Upper lobe of left lung (tissue), 6 donors: ENCODE measurements around the gene FILIP1L. TPM values are rescaled to one million over a fixed set of nuclear protein-coding genes. Genes with fewer than 3 reads are reported as not detected.

ENCODE experiments used
- ATAC-seq, 2 donors: fragments of 200-7000 bp; cut with Tn5 transposase; one replicate each; pipeline ENCODE4 v1.9.1; 2022; ENCODE audit warnings: mild to moderate bottlenecking in 2 of 2, moderate library complexity in 2 of 2; ENCODE audit not compliant: low FRiP score in 2 of 2
- DNase-seq, 2 donors: peaks; one replicate each; pipeline ENCODE4 v3.0.0-alpha.2; 2019 to 2020
- H3K27ac ChIP-seq, 4 donors: fragments of 200-600 bp; sonication (generic); one replicate each; pipeline ENCODE4 v1.5.1; 2016 to 2019
- H3K27me3 ChIP-seq, 4 donors: fragments of 200-600 bp; sonication (generic); one replicate each; pipeline ENCODE4 v1.5.1; 2017 to 2019
- H3K36me3 ChIP-seq, 4 donors: fragments of 200-600 bp; sonication (generic); one replicate each; pipeline ENCODE4 v1.5.1; 2016 to 2019
- H3K4me1 ChIP-seq, 4 donors: fragments of 200-600 bp; sonication (generic); one replicate each; pipeline ENCODE4 v1.5.1; 2018 to 2019
- H3K4me3 ChIP-seq, 4 donors: fragments of 200-600 bp; sonication (generic); one replicate each; pipeline ENCODE4 v1.5.1; 2017 to 2019; ENCODE audit warnings: mild to moderate bottlenecking in 2 of 4, moderate library complexity in 1 of 4
- H3K9me3 ChIP-seq, 4 donors: fragments of 200-600 bp; sonication (generic); one replicate each; pipeline ENCODE4 v1.5.1; 2018 to 2019
- CTCF ChIP-seq, 6 experiments: fragments of 450-650 bp in 4 of 6; fragments of 200-600 bp in 2 of 6; sonication (generic) in 2 of 6; IDR thresholded peaks; one replicate each; pipeline ENCODE4 v1.5.1; 2016 to 2019; ENCODE audit warnings: antibody characterized with exemption in 6 of 6
- EP300 ChIP-seq, 4 donors: sonication (generic); formaldehyde crosslinking; IDR thresholded peaks; one replicate each; pipeline ENCODE4 v1.5.1; 2017; ENCODE audit warnings: antibody characterized with exemption in 4 of 4, control low read depth in 2 of 4
- POLR2A ChIP-seq, 4 donors: fragments of 450-650 bp; IDR thresholded peaks; one replicate each; pipeline ENCODE4 v1.5.1; 2016 to 2017; ENCODE audit warnings: antibody characterized with exemption in 4 of 4, mild to moderate bottlenecking in 2 of 4
- POLR2AphosphoS5 ChIP-seq, 2 donors: sonication (generic); formaldehyde crosslinking; IDR thresholded peaks; one replicate each; pipeline ENCODE4 v1.5.1; 2017; ENCODE audit warnings: antibody characterized with exemption in 2 of 2
- WGBS, 2 donors: methylation state at CpG; one replicate each; pipeline ENCODE4 v1.1.5; 2017 to 2018; 5-methylcytosine and 5-hydroxymethylcytosine counted together
- total RNA-seq, 6 donors: library from RNA; depleted of rRNA in 4 of 6; stranded (reverse); fragments of >200 nt in 4 of 6; gene quantifications; one replicate each; pipeline versions ENCODE4 v1.1.0 to v1.2.1, GENCODE V29; 2016 to 2021
- donor health status: DM: no; HTN: no; CAD: no; lungs with moderate emphysema.
- donor health status: DM: no; HTN: yes; CAD: no; lungs with severe emphysema.

FILIP1L gene
- total RNA-seq, 6 donors from 2014 or later: 19.4 to 38.2 (median 25.9) TPM

GRCh38 chr3:99891610-99892285 is 222.6 kb downstream of the FILIP1L start:
- ATAC-seq (no peak), DNase-seq (no peak)
- H3K27me3 ChIP-seq: no peaks in the 10 kb centered on the region
- H3K4me3 ChIP-seq: no peak overlapping the region
- peaks cover 0 to 3% (median 0%) of the 10 kb centered on the region in 4 donors for H3K4me1 ChIP-seq
- TF ChIP-seq POLR2AphosphoS5 (IDR thresholded peaks at IDR 0.05): no peak
- no peak for TF ChIP-seq POLR2A (IDR thresholded peaks at IDR 0.05)
- no peak for TF ChIP-seq EP300 (IDR thresholded peaks at IDR 0.05)
- TF ChIP-seq CTCF (IDR thresholded peaks at IDR 0.05): no peak
- H3K9me3 ChIP-seq: no peaks in the 10 kb centered on the region
- H3K36me3 ChIP-seq: no peaks in the 10 kb centered on the region
- 95 to 98% methylated on average over 2 of the region's 2 CpGs for WGBS, 2 donors
- H3K27ac ChIP-seq: no peak overlapping the region

GRCh38 chr3:99885851-99886250 is 228.4 kb downstream of the FILIP1L start:
- 88 to 96% methylated on average over 3 of the region's 3 CpGs for WGBS, 2 donors
- H3K9me3 ChIP-seq: no peaks in the 10 kb centered on the region
- no peak overlapping the region for H3K27ac ChIP-seq
- H3K4me1 ChIP-seq: peaks cover 3 to 24% (median 15%) of the 10 kb centered on the region in 4 donors
- ATAC-seq: no peak
- TF ChIP-seq POLR2AphosphoS5 (IDR thresholded peaks at IDR 0.05) (no peak), CTCF (IDR thresholded peaks at IDR 0.05) (no peak), EP300 (IDR thresholded peaks at IDR 0.05) (no peak)
- DNase-seq: no peak
- no peak overlapping the region for H3K4me3 ChIP-seq
- H3K27me3 ChIP-seq: no peaks in the 10 kb centered on the region
- H3K36me3 ChIP-seq: no peaks in the 10 kb centered on the region

- no peak for TF ChIP-seq CTCF (IDR thresholded peaks at IDR 0.05)
- TF ChIP-seq POLR2A (IDR thresholded peaks at IDR 0.05): no peak
- no peak for TF ChIP-seq POLR2AphosphoS5 (IDR thresholded peaks at IDR 0.05)
- no peak for TF ChIP-seq EP300 (IDR thresholded peaks at IDR 0.05)
These were observed 229.2 kb downstream of the FILIP1L start for GRCh38 chr3:99885085-99885484.

GRCh38 chr3:99884484-99884883 is 229.8 kb downstream of the FILIP1L start:
- DNase-seq (no peak), ATAC-seq (no peak)
- TF ChIP-seq CTCF (IDR thresholded peaks at IDR 0.05) (no peak), POLR2AphosphoS5 (IDR thresholded peaks at IDR 0.05) (no peak), POLR2A (IDR thresholded peaks at IDR 0.05) (no peak), EP300 (IDR thresholded peaks at IDR 0.05) (no peak)
- H3K27ac ChIP-seq: peak overlapping the region in 1 of 4 donors; percentile 7
- no peaks in the 10 kb centered on the region for H3K36me3 ChIP-seq
- H3K4me1 ChIP-seq: peaks cover 3 to 25% (median 16%) of the 10 kb centered on the region in 4 donors
- 35 to 46% methylated on average over 2 of the region's 2 CpGs for WGBS, 2 donors
- no peaks in the 10 kb centered on the region for H3K27me3 ChIP-seq
- no peak overlapping the region for H3K4me3 ChIP-seq
- no peaks in the 10 kb centered on the region for H3K9me3 ChIP-seq

More at GRCh38 chr3:99885085-99885484, 229.2 kb downstream of the FILIP1L start:
- WGBS, 2 donors: 97 to 100% methylated on average over 1 of the region's 1 CpG
- H3K9me3 ChIP-seq: no peaks in the 10 kb centered on the region
- no peak overlapping the region for H3K4me3 ChIP-seq
- H3K4me1 ChIP-seq: peaks cover 3 to 25% (median 16%) of the 10 kb centered on the region in 4 donors
- H3K36me3 ChIP-seq: no peaks in the 10 kb centered on the region
- H3K27me3 ChIP-seq: no peaks in the 10 kb centered on the region
- no peak for ATAC-seq
- no peak overlapping the region for H3K27ac ChIP-seq
- no peak for DNase-seq

GRCh38 chr3:99883693-99884092 is 230.6 kb downstream of the FILIP1L start:
- DNase-seq: no peak
- Histone ChIP-seq H3K4me3 (no peak overlapping the region), H3K36me3 (no peaks in the 10 kb centered on the region), H3K27me3 (no peaks in the 10 kb centered on the region), H3K27ac (no peak overlapping the region), H3K4me1 (peaks cover 3 to 25% (median 16%) of the 10 kb centered on the region in 4 donors), H3K9me3 (no peaks in the 10 kb centered on the region)
- 86 to 91% methylated on average over 1 of the region's 1 CpG for WGBS, 2 donors
- TF ChIP-seq EP300 (IDR thresholded peaks at IDR 0.05): no peak
- no peak for TF ChIP-seq POLR2A (IDR thresholded peaks at IDR 0.05)
- no peak for TF ChIP-seq POLR2AphosphoS5 (IDR thresholded peaks at IDR 0.05)
- TF ChIP-seq CTCF (IDR thresholded peaks at IDR 0.05): no peak
- ATAC-seq: no peak
